COR-L47 (cell line): ENCODE data around the gene CMC2.

ENCODE experiments used
- DNase-seq: peaks from one replicate; lab custom pipeline; 2025; lab: John Stamatoyannopoulos, UW

CMC2 gene

DNA sequence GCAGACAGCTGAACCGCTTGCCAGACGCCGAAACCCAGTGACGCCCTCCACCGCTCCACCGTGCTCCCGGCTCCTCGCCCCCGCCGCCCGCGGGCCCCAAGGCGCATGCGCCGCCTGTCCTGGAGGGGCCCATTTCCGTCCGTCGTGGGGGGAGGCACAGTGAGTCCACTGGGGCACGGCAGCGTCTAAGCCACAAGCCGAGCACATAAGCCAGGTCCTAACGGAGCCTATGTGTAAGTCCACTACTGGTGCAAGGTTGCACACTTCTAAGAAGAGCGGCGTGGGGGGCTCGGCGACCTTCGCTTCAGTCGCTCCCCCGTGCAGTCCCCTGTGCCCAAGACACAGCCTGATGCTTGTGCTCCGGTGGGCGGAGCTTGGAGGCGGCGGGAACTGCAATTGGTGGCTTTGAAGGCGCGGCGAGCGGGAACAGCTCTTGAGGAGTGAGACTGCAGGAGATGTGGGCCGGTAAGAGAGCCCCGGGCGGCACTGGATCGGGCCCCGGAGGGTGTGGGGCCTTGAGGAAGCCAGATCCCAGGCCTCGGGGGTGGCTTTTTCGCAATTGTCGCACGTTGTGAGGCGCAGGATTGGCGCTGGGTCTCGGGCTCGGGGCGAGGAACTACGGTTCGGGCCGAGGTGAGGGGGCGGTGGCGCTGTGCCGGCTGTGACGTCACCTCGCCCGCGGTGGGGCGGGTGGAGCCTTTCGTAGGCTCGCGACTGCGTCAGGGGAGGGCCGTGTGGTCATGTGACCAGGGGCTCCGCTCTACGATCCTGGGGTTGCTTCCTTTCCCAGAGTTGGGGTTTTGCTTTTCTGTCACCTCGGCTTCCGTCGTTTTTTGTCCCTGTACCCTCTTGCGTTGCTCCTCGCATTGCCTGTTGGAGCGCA lies at the start of gene CMC2, which contains the start of gene CENPN:
Gene CMC2, minus strand, starts transcription at position 73 of the 883 bp plus-strand sequence. CDS start 9,491 bp downstream, outside the sequence.
Gene CENPN, plus strand, starts transcription at position 402 of the 883 bp plus-strand sequence. CDS start 4,726 bp downstream, outside the sequence.
- peak; percentile 96 for DNase-seq

DNA sequence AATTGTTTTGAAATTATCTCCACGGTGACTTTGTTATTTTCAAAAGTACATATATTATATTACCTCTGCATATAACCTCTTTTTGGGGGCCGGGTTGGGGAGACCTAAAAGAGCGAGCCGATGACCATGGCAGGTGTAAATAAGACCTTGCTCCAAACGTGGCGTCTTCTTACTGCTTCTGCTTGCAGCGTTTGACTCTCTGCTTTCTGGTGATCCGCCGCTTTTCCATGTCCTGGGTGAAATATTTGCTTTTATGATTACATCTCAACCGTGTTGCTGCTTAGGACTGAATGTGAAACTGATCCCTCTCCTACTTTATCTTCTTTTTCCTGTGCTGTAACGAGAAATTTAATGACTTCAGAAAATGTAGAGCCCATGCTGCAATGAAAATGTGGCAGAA lies 47.1 kb upstream of the CMC2 start:
- no peak for DNase-seq

DNA sequence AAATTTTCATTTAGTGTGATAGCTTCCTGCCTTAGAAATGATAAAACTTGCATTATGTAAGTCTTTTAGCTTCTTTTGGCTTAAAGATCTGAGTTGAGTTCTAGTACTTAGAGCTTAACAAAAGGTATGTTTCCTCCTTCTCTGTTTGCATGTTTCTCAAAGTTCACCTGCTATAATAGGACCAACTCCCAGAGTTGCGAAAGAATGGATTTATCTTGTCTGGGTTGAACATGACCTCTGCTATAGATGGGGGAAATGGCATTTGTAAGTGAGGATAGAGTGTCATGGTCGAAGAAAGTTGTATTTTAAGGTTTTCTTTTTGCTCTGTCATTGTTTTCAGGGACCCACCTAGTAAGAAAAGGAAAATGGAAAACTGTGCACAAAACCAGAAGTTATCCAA lies 36.1 kb upstream of the CMC2 start:
- no peak for DNase-seq

DNA sequence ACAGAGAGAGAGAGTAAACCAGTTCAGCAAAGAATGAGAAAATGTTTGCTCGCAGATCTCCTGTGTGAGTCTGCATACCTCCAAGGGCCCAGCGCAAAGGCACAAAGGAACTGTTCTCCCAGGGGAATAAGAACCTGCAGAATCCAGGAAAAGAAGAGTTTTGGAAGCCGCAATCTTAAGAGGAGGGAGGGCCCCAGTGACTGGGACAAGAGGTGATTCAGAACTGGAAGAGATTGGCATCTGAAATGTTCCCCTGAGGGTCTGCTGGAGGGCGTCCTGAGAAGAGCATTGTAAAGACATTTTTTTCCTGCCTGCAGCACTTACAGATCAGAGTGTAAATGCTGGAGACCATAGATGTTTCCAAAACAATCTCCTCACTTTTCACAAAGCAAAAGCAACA lies 35.0 kb upstream of the CMC2 start:
- no peak for DNase-seq

DNA sequence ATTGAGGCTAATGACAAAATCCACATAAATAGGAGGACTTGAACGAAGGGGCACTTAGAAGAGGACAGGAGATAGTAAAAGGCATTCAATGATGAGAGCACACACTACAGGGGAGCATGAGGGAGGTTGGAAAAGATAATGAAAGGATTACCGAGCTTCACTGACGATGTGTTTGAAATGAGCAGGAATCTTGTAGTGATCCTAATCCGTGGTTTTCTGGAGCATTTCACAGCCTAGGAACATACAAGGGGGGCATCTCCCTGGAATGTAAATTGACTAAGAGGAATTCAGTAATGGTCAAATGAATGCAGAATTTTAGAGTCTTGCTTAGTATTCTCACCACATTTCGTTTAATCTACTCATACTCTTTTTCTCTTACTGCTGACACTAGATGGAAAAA lies 34.2 kb upstream of the CMC2 start:
- DNase-seq, result no peak

DNA sequence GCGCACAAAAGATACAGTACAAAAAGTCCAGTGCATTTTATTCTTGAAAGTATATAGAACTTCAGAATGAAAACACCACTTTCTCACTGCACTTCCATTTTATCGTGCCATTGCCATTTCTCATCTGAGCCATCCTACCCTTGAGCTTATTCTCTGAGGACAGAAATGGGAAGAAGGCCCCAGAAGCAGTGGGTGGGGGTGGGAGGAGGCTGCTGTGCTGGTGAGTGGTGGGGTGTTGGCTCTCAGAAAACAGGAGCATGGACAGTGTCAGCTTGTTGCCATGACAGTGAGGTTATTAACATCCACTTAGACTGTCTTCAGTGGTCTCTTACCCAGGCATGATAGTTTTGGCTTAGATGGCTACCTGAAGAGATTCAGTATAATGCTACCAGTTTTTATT lies 33.4 kb upstream of the CMC2 start:
- no peak for DNase-seq

DNA sequence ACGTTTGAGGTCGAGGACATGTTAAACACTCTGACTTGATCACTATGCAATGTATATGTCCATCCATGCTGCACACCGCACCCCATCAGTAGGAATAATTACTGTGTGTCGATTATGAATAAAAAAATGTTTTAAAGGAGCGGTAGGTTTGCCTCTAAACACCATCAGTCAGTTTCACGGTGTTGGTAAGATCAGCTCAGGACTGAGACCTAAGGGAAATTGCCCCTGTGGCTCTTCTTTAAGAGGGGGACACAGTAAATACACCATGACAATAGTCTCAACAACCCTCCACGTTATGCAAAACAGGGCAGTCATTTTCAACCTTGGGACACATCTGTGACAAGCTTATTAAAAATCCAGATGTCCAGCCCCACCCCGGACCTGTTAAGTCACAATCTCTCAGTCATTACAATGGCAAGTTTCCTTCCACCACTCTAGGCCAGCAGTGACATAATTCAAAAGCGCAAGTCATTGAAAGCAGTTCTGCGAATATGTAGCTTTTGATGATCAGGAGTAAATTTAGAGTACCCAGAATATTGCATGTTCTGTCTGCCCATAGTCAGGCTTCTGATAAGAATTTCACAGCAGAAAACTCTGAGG lies 30.2 kb upstream of the CMC2 start:
- no peak for DNase-seq

DNA sequence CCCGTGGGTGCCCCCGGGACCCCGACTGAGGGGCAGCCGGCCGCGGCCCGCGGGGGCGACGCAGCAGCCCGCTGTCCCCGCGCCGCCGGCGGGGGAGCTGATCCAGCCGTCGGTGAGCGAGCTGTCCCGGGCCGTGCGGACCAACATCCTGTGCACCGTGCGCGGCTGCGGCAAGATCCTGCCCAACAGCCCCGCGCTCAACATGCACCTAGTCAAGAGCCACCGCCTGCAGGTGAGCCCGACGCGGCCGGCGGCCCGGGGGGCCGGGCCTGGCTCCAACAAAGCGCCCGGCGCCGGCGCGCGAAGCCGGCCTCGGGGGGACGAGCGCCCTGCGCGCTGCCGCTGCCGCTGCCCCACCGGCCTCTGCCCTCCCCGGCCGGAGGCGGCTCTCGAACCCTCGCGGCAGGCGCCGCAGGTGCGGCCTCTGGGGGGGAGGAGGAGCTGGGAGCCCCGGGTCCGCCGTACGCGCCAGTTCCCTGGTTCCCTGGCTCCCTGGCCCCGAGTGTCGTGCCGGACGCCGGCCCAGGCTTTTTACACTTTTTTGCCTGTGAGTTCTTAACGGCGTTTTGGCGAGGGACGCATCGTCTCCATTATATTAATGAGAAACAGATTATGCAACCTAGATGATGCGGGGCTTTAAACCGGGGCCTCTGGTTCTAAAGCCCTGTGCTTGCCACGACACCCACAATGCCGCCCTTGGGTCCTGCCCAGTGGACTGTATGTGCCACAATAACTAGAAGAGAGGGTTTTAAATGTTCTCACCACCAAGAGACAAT lies 29.5 kb upstream of the CMC2 start:
- DNase-seq, result peak; percentile 16

DNA sequence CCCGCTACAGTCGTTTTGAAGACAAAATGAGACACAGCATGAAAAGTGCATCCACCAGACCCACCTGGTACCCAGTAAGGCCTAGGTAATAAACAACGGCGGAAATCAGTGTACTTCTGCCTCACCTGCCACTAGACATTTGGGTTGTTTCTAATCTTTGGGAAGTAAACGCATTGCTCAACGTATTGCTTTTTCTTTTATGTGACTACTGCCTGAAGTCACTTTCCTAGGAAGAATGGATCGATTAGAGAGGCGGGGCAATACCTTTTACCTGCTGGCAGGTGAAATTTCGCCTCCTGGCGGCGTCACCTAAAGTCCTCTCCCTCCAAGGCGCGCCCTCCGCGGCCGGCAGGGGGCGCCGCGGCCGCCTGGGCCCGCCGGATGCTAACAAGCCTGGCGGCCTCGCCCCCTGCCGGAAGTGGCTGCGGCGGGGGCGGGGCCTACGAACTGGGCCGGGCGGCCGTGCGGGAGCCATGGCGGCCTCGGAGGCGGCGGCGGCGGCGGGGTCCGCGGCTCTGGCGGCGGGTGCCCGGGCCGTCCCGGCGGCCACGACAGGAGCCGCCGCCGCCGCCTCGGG lies 28.8 kb upstream of the CMC2 start, which contains the start of gene ATMIN:
Gene ATMIN, plus strand, starts transcription at position 445 of the 577 bp plus-strand sequence. Its CDS starts 29 bp downstream, at position 474.
- DNase-seq, result peak; percentile 85

DNA sequence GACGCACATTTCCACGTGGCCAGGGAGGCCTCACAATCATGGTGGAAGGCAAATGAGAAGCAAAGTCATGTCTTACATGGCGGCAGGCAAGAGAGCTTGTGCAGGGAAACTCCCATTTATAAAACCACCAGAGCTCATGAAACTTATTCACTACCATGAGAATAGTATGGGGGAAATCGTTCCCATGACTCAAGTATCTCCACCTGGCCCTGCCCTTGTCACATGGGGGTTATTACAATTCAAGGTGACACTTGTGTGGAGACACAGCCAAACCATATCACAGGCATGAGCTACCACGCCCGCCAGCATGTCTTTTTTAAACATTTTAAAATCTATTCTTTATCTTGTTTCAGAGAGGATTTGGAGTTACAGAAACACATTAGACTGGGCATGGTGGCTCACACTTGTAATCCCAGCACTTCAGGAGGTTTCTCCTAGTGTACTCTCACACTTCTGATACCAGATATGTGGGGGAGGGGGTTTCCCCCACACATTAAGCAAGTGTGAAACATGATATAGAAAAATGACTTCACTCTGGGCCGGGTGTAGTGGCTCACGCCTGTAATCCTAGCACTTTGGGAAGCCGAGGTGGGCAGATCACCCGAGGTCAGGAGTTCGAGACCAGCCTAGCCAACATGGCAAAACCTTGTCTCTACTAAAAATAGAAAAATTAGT lies 23.4 kb upstream of the CMC2 start:
- DNase-seq, result no peak

DNA sequence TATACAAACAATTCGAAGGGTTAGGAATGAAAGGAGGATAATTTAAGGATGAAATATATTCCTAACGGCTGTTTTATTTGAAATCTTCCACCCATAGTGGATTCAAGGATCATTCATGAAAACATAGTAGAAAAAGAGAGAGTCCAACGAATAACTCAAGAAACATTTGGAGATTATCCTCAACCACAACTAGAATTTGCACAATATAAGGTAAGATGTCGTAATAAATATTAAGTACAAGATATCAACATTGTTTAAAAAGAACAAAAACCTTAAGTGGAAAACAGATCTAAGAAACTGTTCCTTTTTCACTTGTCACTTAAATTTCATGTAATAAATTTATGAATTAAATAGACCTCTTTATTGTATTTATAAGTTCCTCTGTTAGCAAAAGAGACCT lies 19.7 kb upstream of the CMC2 start:
- no peak for DNase-seq

DNA sequence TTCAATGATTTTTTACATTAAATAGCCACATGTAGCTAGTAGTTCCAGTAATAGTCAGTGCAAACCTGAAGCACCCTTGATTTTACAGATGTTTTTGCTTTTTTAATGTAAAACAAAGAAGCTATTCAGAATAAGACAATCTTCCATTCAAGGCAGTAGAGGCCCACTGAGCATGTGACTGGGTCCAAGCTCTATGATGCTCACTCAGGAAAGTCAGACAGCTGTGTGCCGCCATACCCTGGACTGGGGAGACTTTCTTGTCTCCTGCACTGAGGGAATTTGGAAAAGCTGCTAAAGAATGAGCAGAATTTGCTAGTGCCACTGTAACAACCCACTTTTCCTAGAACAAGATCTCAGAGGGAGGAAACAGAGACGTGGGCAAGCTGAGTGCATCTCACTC lies 11.8 kb upstream of the CMC2 start:
- no peak for DNase-seq

DNA sequence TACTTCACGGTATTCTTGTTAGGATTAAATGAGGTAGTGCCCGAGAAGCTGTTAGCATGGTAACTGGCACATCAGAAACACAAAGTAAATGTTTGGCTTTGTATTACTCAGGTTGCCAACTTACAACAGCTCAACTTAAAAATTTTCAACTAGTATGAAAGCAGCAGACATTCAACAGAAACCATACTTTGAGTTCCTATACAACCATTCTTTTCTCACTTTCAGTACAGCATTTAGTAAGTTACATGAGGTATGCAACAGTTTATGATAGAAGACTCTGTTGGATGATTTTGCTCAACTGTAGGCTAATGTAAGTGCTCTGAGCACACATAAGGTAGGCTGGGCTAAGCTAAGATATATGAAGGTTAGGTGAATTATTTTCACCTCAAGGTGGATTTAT lies 8.0 kb upstream of the CMC2 start:
- DNase-seq, result no peak

DNA sequence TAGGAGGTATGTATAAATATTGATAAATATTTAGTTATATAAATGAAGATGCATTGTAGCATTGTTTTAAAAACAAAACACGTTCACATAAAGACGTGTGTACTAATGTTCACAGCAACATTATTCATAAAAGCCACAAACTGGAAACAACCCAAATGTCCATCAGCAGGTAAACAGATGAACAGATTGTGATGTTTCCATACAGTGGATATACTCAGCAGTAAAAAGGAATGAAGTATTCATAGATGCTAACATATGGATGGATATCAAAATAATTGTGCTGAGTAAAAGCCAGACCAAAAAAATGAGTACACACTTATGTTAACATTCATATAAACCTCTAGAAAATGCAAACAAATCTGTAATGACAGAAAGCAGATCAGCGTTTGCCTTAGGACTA lies 6.3 kb upstream of the CMC2 start:
- DNase-seq, result no peak

DNA sequence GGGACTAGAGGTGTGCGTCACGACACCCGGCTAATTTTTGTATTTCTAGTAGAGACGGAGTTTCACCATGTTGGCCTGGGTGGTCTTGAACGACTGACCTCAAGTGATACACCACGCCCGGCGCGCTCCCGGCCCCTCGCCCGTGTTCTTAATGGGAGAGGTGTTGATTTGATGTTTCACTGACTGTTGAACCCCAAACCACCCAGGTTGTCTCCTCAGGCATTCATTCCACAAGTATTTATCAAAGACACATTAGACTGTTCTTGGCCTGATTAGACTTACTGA lies 1.8 kb upstream of the CMC2 start:
- DNase-seq, result no peak

DNA sequence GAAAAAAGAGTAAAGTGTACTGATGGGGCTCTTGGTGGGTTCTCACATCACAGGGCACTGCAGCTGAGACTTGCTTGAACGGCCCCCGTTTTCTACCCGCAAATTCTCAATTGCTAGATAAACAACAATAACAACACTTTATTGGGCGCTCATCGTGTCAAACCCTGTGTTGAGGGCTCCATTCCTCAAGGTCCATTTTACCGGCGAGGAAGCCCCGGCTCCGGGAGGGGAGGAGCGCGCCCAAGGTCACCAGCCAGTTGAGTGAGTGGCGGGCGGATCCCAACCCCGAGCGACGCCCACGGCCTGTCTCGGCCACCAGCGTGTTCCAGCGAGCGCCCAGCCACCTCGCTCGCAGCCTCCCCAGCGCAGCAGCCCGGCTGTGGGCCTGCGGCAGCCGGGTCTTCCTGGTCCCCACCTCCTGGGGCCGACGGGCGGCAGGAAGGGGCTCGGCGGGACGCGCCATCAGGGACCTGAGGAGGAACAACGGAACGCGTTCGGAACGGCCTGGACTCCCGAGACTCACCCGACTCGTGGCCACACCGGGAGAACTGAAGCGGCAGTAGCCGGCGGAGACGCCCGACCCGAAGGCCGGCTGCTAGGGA lies 373 bp downstream of the CMC2 start:
- peak; percentile 46 for DNase-seq

DNA sequence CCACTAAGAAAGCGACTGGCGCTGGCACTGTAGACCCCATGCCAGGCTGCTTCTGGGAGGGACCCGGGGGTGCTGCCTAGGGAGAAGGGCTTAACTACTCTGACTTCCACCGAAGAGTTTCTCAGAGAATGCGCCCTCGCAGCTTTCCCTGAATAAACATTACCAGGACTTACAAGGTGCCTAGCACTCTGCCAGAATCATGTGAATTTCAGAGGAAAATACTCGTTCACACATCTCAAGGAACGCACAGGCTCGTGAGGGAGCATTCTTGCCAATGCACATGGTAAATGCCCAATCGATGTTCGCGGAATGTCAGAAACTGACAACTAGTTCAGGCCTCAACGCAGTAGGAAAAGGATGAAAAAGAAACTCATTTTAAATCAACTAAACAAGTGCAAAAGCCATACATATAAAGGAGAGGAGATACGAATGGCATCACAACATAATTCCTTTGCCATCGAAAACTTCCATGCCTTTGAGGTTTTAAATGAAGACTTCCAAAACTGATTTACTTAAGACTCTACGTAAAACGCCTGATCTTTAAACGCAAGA lies 999 bp downstream of the CMC2 start:
- DNase-seq, result no peak

DNA sequence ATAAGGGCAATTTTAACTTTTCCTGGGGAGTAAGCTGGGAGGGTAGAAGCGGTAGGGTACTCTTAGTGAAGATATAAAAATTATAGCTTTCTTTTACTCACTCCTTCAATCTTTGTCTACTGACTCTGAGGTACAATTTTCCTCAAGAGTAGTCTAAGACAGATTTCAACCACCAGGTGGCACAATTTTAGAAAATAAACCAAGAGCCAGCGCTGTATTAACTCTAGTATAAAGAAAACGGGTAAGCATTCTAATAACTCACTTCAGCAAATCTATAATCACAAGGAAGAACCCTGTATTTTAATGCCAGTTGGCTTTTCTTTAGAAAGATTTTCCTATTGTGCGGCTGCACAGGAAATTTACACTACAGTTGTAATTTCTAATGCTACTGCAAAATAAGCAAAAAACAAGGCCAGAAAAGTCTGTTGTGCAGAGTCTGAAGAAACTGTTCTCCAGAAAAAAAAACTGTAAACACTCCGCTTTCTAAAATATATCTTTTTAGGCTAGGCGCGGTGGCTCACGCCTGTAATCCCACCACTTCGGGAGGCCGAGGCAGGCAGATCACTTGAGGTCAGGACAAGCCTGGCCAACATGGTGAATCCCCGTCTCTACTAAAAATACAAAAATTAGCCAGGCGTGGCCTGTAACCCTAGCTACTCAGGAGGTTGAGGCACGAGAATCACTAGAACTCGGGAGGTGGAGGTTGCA lies 1.9 kb downstream of the CMC2 start:
- peak; percentile 52 for DNase-seq

DNA sequence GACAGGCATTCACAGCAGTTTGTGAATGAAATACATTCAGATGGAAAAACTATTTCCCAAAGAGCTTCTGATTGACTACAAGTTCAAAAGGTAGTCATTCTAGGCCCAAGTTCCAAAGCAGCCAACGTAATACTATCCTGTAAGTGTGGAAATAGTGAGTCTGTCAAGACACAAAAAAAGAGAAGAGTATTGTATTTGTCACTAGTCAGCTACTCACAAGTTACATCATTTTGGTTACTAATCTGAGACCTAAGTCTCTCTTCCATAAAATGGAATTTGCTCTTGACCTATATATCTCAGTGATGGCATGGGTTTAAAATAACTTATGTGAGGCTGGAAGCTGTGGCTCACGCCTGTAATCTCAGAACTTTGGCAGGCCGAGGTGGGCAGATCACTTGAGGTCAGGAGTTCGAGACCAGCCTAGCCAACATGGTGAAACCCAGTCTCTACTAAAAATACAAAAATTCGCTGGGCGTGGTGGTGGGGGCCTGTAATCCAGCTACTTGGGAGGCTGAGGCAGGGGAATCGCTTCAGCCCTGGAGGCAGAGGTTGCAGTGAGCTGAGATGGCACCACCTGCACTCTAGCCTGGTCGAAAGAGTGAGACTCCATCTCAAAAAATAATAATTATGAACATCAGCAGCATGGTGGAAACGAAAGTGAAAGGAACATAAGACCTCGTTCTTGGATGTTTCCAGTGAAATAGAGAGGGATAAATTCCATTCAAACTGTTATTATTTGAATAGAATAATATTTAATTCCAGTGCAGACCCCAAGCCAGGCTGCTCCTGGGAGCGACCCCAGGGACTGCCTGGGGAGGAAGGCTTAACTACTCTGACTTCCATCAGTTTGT lies 2.9 kb downstream of the CMC2 start:
- no peak for DNase-seq

DNA sequence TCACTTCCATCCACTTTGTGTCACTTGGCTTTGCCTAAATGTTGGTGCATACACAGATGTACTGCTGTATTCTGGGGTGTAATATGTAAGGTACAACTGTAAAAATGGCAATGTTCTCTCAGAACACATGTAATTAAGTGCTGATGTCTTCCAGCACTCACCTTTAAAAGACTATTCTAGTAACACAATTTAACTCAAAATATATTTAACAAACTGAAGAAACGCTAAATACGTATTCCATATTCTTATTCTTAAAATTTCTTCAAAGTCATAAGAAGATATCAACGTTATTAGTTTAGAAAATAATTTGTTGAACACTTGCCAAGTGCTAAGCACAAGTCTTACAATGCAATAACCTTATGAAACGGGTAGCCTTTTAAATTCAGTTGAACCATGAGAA lies 3.6 kb downstream of the CMC2 start:
- no peak for DNase-seq
